Measurements from ENCODE around the gene GNB5.

Gene GNB5

GRCh38 chr15:52107238-52107637 lies 84.0 kb downstream of the GNB5 start:
- intact Hi-C loops (cut with DNase I; ENCODE audit: low total_unique reads): no loop called here
- no peak overlapping the region for H3K4me3 ChIP-seq
- H3K4me1 ChIP-seq: peaks cover 0 to 14% (median 4%) of the 10 kb centered on the region in 4 donors
- H3K36me3 ChIP-seq: no peaks in the 10 kb centered on the region
- peaks cover 0 to 24% of the 10 kb centered on the region in 2 donors for H3K27me3 ChIP-seq
- no peak for DNase-seq
- no peak overlapping the region for H3K27ac ChIP-seq
- TF ChIP-seq, protein P1, sequence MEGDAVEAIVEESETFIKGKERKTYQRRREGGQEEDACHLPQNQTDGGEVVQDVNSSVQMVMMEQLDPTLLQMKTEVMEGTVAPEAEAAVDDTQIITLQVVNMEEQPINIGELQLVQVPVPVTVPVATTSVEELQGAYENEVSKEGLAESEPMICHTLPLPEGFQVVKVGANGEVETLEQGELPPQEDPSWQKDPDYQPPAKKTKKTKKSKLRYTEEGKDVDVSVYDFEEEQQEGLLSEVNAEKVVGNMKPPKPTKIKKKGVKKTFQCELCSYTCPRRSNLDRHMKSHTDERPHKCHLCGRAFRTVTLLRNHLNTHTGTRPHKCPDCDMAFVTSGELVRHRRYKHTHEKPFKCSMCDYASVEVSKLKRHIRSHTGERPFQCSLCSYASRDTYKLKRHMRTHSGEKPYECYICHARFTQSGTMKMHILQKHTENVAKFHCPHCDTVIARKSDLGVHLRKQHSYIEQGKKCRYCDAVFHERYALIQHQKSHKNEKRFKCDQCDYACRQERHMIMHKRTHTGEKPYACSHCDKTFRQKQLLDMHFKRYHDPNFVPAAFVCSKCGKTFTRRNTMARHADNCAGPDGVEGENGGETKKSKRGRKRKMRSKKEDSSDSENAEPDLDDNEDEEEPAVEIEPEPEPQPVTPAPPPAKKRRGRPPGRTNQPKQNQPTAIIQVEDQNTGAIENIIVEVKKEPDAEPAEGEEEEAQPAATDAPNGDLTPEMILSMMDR (IDR thresholded peaks at IDR 0.05): no peak
- no peaks in the 10 kb centered on the region for H3K9me3 ChIP-seq

GRCh38 chr15:52106641-52107040 lies 84.6 kb downstream of the GNB5 start:
- Histone ChIP-seq H3K36me3 (no peaks in the 10 kb centered on the region), H3K9me3 (no peaks in the 10 kb centered on the region), H3K27me3 (peaks cover 0 to 18% of the 10 kb centered on the region in 2 donors), H3K4me1 (peaks cover 0 to 8% (median 0%) of the 10 kb centered on the region in 4 donors), H3K27ac (no peak overlapping the region), H3K4me3 (no peak overlapping the region)
- intact Hi-C loops (cut with DNase I; ENCODE audit: low total_unique reads): no loop called here
- TF ChIP-seq, protein P1 (IDR thresholded peaks at IDR 0.05): no peak
- no peak for DNase-seq

DNA sequence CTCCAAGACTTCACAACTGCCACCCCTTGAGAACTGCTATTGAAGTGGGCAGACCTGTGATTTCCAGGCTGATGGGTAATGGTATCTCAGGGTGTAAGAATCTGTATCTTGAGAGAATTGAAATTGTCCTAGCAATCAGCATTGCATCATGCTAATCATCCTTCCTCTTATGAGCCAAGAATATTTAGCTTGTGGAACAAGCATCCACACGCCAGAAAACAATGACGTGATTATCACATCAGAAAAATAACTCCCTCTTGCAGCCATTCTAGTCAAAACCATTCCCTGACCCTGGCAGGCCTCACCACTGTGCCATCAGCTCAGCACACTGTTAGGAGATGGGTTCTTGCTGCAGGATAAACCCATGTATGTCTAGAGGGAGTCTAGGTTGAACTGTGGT lies 85.3 kb downstream of the GNB5 start:
- DNase-seq: no peak
- intact Hi-C loops (cut with DNase I; ENCODE audit: low total_unique reads): no loop called here
- H3K9me3 ChIP-seq: no peaks in the 10 kb centered on the region
- H3K4me1 ChIP-seq: peaks cover 0 to 9% (median 1%) of the 10 kb centered on the region in 4 donors
- H3K4me3 ChIP-seq: no peak overlapping the region
- TF ChIP-seq, protein P1 (IDR thresholded peaks at IDR 0.05): no peak
- no peak overlapping the region for H3K27ac ChIP-seq
- peaks cover 0 to 11% of the 10 kb centered on the region in 2 donors for H3K27me3 ChIP-seq
- H3K36me3 ChIP-seq: no peaks in the 10 kb centered on the region

GRCh38 chr15:52104532-52105004 lies 86.6 kb downstream of the GNB5 start:
- Histone ChIP-seq H3K9me3 (no peaks in the 10 kb centered on the region), H3K4me3 (no peak overlapping the region), H3K27me3 (no peaks in the 10 kb centered on the region), H3K27ac (no peak overlapping the region), H3K4me1 (peaks cover 0 to 11% (median 3%) of the 10 kb centered on the region in 4 donors), H3K36me3 (no peaks in the 10 kb centered on the region)
- intact Hi-C loops (cut with DNase I; ENCODE audit: low total_unique reads): no loop called here
- no peak for DNase-seq
- TF ChIP-seq, protein P1 (IDR thresholded peaks at IDR 0.05): no peak

- Histone ChIP-seq H3K27me3 (no peaks in the 10 kb centered on the region), H3K36me3 (no peaks in the 10 kb centered on the region), H3K4me1 (peaks cover 0 to 11% (median 3%) of the 10 kb centered on the region in 4 donors), H3K4me3 (no peak overlapping the region), H3K9me3 (no peaks in the 10 kb centered on the region), H3K27ac (no peak overlapping the region)
- TF ChIP-seq, protein P1 (IDR thresholded peaks at IDR 0.05): no peak
- intact Hi-C loops (cut with DNase I; ENCODE audit: low total_unique reads): no loop called here
- DNase-seq: peak in 1 of 2 donors; percentile 89
Measured at GRCh38 chr15:52103217-52104207, 87.7 kb downstream of the GNB5 start.
